PC-9 (cell line): ENCODE data around the gene ANKRD52.

ENCODE experiments used
- EZH2 ChIP-seq: fragments of 200-600 bp; sonication (generic); IDR thresholded peaks from 2 replicates; pipeline ENCODE4 v1.8.0; 2017; ENCODE audit warnings: antibody characterized with exemption, low read depth
- TF ChIP-seq, protein P1 (sequence below): fragments of 200-600 bp; sonication (generic); conservative IDR thresholded peaks from 2 replicates; pipeline ENCODE4 v1.6.1; 2017; ENCODE audit warnings: mixed run types, antibody characterized with exemption, mild to moderate bottlenecking, moderate library complexity

GRCh38 chr12:56236985-56237384 is 21.2 kb downstream of the ANKRD52 start:
- TF ChIP-seq, protein P1, sequence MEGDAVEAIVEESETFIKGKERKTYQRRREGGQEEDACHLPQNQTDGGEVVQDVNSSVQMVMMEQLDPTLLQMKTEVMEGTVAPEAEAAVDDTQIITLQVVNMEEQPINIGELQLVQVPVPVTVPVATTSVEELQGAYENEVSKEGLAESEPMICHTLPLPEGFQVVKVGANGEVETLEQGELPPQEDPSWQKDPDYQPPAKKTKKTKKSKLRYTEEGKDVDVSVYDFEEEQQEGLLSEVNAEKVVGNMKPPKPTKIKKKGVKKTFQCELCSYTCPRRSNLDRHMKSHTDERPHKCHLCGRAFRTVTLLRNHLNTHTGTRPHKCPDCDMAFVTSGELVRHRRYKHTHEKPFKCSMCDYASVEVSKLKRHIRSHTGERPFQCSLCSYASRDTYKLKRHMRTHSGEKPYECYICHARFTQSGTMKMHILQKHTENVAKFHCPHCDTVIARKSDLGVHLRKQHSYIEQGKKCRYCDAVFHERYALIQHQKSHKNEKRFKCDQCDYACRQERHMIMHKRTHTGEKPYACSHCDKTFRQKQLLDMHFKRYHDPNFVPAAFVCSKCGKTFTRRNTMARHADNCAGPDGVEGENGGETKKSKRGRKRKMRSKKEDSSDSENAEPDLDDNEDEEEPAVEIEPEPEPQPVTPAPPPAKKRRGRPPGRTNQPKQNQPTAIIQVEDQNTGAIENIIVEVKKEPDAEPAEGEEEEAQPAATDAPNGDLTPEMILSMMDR: no peak
- no peak for TF ChIP-seq EZH2
